Stimulated activated CD4-positive, alpha-beta T cell treated with anti-CD3 and anti-CD28 coated beads, Interleukin-15, amount 100 ng/mL, for 24 hours (primary cell): ENCODE data around the gene B3GAT1.

Experiments
- DNase-seq: peaks from one replicate; pipeline ENCODE4 v3.0.0-alpha.2; 2020

B3GAT1 gene

GRCh38 chr11:134330611-134331353 is 81.3 kb downstream of the B3GAT1 start:
- no peak for DNase-seq
